HG03460 (cell line): ENCODE data around the gene SAMHD1.
"Not testable (repeated sequence)": the region's sequence is repeated elsewhere in the genome, so short reads cannot be mapped to it uniquely, and the experiment has no call there.

Experiments
- ATAC-seq: cut with Tn5 transposase; IDR thresholded peaks from one replicate; pipeline ENCODE4 v1.9.1; 2021; ENCODE audit not compliant: unreplicated experiment

SAMHD1 gene

DNA sequence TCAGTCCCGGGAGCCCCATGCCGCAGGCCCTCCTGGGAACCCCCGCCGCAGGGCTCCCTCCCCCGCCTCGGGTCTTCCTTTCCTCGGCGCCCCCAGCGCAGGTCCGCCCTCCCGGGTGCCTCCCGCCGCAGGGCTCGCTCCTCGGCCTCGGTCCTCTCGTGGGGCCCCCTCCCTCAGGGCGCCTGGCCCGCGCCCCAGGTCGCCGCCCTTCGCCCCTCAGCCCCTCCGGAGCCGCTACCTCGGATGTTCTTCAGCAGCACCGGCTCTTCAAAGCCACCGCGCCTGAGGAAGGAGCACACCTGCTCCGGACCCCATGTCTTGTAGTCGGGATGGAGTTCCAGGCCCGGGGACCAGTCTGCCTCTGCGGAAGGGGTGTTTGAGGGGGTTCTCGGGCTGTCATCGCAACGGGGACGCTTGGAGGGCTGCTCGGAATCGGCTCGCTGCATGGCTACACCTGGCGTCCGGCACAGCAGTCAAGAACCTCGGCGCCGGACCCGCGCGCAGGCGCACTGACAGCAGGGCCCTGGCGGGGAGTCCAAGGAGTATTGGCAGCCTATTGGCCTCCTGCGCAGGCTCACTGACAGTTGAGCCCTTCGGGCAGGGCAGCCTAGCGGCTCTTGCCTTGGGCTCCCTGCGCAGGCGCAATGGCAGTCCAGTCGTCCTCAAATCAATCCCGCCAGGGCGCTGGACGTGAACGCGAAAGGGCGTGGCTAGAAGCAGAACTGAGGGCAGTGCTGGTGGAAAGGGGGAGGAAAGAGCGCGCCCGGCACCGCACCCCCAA is at the start of gene SAMHD1:
SAMHD1 (minus strand) TSS at position 511 of the 781 bp plus-strand sequence; CDS start at position 446, 65 bp downstream.
- ATAC-seq = peak; percentile 83

DNA sequence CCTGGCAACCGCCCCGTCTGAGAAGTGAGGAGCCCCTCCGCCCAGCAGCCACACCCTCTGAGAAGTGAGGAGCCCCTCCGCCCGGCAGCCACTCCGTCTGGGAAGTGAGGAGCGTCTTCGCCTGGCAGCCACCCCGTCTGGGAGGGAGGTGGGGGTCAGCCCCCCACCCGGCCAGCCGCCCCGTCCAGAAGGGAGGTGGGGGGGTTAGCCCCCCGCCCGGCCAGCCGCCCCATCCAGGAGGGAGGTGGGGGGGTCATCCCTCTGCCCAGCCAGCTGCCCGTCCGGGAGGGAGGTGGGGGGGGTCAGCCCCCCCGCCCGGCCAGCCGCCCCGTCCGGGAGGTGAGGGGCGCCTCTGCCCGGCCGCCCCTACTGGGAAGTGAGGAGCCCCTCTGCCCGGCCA is 48.7 kb upstream of the SAMHD1 start:
- not testable (repeated sequence) for ATAC-seq

DNA sequence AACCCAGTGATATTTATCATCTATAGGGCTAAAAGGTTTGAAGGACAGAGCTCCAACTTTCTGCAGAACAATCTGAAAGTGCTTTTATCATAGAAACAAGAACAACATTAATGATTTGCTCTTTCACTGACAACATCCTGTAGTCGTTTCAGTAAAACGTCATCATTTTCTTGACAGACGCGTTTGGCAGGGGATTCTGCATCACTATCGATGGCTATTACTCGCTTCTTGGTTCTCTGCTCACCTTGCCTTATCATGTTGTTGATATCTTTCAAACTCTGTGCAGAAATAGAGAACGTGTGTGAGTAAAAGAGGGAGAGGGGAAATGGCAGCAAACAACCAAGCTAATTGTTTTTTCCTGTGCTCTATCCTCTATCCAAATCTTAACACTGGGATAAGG is 47.1 kb upstream of the SAMHD1 start:
- no peak for ATAC-seq

DNA sequence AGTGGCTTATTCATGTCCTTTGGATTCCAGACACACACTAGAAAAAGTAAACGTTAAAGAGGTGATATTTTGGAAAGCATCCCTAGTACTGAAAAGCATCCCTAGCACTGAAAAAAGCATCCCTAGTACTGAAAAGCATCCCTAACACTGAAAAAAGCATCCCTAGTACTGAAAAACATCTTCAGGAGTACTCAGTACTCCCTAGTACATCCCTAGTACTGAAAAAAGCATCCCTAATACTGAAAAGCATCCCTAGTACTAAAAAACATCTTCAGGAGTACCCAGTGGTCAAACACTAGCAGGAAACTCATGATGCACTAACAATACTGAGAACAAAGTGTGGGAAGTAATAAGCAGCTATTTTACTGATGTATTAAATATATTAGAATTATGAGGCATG is 45.6 kb upstream of the SAMHD1 start:
- ATAC-seq = no peak

DNA sequence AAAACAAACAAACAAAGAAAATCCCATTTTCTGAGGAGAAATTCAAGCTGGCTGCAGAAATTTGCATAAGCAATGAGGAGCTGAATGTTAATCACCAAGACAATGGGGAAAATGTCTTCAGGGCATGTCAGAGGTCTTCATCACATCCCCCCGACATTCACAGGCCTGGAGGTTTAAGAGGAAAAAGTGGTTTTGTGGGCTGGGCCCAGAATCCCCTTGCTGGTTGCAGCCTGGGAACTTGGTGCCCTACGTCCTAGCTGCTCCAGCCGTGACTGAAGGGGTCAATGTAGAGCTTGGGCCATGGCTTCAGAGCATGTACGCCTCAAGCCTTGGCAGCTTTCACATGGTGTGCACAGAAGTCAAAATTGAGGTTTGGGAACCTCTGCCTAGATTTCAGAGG is 42.7 kb upstream of the SAMHD1 start:
- ATAC-seq = not testable (repeated sequence)

DNA sequence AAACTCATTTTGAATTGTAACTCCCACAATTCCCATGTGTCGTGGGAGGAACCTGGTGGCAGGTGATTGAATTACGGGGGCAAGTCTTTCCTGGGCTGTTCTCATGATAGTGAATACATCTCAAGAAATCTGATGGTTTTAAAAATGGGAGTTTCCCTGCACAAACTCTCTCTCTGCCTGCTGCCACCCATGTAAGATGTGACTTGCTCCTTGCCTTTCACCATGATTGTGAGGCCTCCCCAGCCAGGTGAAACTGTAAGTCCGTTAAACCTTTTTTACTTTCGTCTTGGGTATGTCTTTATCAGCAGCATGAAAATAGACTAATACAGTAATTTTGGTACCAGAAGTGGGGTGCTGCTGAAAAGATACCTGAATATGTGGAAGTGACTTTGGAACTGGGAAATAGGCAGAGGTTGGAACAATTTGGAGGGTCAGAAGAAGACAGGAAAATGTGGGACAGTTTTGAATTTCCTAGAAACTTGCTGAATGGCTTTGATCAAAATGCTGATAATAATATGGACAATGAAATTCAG is 41.4 kb upstream of the SAMHD1 start:
- ATAC-seq = no peak

DNA sequence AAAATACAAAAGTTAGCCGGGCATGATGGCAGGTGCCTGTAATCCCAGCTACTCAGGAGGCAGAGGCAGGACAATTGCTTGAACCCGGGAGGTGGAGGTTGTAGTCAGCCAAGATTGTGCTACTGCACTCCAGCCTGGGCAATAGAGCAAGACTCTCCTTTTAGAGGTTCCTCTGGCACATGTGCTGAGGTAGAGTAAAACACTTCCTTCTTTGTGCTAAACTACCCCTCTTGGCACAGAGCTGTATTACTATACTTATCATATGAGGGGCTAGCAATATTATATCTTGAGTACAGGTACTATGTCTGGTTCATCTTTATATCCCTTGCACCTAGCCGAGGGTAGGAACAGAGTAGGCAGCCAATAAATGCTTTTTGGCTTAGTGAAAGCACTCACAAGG is 40.2 kb upstream of the SAMHD1 start:
- no peak for ATAC-seq

DNA sequence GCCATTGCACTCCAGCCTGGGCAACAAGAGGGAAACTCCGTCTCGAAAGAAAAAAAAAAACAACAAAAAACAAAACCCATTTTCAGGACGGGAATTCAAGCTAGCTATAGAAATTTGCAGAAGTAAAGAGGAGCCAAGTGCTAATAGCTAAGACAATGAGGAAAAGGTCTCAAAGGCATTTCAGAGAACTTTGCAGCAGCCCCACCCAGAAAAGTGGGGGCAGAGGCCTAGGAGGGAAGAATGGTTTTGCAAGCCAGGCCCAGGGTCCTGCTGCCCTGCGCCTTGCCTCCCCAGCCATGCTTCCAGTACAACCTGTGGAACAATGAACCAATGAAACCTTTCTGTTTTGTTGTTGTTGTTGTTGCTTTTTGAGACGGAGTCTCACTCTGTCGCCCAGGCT is 38.3 kb upstream of the SAMHD1 start:
- no peak for ATAC-seq

DNA sequence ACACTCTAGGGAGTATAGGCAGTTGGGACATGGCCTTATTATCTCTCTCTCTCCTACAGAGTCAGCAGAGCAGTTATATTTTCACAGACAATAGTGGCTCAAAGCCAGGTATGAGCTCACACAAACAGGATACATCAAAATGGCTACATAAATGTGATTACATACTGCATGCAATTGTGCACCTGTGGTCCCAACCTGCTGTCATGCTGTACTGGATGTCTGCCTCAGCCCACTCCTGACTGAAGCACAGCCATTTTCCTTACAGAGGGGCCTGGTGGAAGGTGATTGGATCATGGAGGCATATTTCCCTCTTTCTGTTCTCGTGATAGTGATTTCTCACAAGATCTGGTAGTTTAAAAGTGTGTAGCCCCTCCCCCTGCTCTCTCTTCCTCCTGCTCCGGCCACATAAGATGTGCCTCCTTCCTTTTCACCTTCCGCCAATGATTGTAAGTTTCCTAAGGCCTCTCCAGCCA is 37.0 kb upstream of the SAMHD1 start:
- no peak for ATAC-seq

DNA sequence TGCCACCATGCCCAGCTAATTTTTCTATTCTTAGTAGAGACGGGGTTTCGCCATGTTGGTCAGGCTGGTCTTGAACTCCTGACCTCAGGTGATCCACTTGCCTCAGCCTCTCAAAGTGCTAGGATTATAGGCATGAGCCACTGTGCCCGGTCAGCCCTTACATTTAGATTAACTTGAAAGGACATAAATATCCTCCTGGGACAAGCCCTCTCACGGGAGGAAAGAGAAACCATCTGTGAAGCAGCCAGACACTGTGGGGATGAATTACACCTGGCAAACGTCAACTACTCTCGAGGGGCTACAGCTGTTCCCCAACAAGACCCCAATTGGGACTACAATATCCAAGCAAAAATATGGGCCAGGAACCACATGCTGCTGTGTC is 32.7 kb upstream of the SAMHD1 start:
- no peak for ATAC-seq

DNA sequence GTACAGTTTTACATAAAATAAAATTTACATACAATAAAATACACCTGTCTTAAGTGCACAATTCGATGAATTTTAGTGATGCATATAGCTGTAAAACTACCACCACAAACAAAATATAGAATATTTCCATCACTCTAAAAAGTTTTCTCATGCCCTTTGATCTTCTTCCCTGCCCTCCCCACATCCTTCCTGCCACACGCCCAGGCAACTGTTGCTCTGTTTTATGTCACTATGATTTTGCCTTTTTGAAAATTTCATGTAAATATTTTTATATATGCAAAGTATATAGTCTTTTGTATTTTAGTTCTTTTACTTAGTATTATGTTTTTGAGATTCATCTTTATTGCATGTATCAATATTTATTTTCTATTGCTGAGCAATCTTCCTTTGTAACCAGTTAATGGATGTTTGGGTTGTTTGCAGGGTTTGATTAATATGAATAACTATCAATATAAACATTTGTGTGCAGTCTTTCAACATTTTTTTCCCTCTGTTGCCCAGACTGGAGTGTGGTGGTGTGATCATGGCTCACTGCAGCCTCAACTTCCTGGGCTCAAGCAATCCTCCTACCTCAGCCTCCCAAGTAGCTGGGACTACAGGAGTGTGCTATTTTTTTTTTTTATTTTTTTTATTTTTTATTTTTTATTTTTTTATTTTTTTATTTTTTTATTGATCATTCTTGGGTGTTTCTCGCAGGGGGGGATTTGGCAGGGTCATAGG is 23.8 kb upstream of the SAMHD1 start:
- no peak for ATAC-seq

DNA sequence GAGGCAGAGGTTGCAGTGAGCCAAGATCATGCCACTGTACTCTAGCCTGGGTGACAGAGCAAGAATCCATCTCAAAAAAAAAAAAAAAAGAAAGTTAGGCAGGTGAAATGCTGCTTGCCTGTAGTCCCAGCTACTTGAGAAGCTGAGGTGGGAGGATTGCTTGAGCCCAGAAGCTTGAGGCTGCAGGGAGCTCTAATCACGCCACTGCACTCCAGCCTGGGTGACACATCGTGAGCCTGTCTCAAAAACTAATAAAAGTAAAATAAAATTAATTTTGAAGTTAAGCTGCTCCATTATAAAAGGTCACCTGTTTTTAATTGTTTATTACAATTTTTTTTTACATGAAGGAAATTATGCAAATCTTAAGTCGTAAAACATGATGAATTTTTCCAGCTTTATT is 23.2 kb upstream of the SAMHD1 start:
- ATAC-seq = no peak

DNA sequence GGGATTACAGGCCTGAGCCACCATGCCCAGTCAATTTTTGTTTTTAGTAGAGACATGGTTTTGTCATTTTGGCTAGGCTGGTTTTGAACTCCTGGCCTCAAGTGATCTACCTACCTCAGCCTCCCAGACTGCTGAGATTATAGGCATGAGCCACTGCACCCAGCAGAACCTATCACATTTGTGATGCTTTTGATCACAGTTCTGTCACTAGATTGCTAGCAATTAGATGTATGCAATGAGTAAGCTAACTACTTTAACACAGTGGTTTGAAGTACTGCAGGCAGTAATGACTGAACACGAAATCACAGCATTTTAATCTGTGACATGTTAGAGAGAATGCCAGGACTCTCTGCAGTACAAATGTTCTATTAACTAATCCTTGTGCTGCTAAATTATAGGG is 19.6 kb upstream of the SAMHD1 start:
- ATAC-seq = no peak

DNA sequence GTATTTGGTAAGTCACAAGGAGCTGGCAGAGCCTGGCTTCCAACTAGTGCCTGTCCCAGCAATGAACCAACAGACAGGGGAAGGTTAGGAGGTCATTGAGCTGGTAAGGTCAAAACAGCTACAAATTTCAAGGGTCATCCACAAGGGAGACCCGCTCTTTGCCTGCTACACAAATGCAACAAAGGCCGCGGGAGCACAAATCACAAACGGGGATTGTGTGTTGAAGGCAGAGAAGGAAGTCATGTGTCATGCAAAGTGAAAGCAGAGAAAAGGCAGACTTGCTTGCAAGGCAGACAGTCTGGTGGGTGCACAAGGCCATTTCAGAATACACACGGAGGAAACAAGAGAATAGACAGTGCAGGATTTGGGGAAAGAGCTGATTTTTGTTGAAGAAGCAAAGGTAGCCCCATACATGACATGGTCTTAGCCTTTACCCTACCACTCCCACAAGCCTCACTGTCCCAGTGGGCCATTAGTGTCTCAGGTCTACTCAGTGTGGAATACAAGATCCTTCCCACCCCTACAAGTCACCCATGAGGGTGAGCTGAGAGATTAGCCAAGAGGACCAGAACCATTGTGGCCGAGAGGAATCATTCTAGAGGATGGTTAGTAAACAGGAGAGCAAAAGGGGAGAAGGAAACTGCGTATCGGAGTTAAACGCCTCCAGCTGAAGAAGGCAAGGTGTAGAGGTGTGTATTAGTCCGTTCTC is 18.1 kb upstream of the SAMHD1 start:
- ATAC-seq = no peak

DNA sequence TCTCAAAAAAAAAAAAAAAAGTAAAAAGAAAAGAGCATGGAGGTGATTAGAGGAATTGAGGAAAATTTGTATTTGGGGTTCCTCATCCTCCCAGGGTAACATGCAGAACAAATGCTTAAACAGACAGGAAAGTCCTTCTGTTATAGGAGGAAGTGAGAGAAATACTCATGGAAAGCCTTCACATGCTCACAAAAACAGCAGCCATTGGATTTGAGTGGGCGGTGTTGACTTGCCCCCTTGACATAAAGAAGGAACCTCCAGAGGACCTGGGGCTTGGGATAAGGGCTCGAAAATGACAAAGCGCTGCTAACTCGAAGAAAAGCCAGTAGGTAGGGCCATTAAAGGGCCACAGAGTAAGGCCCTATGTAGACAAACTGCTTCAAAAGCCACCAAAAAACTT is 17.5 kb upstream of the SAMHD1 start:
- ATAC-seq = no peak

DNA sequence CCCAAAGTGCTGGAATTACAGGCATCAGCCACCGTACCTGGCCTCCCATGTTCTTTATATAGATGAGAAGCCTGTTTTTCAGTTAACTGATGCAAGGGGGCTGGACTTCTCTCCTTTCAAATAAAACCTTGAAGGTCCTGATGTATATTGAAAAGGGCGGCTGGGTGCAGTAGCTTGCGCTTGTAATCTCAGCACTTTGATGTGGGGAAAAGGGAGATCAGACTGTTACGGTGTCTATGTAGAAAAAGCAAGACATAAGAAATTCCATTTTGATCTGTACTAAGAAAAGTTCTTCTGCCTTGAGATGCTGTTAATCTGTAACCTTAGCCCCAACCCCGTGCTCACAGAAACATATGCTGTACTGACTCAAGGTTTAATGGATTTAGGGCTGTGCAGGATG is 16.1 kb upstream of the SAMHD1 start:
- no peak for ATAC-seq

DNA sequence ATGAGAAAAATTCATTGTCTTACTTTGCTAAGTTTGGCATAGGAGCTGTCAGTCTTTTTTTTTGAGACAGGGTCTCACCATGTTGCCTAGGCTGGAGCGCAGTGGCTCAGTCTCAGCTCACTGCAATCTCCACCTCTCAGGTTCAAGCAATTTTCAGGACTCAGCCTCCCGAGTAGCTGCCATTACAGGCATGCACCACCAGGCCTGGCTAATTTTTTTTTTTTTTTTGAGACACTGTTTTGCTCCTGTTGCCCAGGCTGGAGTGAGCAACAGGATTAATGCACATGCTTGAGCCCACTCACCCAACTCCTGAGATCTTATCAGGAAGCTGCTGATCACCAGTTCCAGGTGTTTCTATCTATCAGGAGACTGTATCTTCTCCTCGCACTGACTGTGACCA is 15.5 kb upstream of the SAMHD1 start:
- not testable (repeated sequence) for ATAC-seq

DNA sequence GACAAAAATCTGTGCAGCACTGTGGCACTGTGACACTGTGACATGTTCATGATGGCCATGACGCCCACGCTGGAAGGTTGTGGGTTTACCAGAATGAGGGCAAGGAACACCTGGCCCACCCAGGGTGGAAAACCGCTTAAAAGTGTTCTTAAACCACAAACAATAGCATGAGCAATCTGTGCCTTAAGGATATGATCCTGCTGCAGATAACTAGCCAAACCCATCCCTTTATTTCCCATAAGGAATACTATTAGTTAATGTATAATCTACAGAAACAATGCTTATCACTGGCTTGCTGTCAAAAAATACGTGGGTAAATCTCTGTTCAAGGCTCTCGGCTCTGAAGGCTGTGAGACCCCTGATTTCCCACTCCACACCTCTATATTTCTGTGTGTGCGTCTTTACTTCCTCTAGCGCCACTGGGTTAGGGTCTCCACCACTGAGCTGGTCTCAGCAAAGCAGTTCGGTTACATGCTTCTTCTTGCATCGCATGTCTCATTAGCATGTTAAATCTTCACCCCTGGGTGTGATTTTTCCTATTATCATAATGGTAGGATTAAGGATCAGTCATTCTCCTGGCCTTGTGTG is 10.9 kb upstream of the SAMHD1 start:
- not testable (repeated sequence) for ATAC-seq

DNA sequence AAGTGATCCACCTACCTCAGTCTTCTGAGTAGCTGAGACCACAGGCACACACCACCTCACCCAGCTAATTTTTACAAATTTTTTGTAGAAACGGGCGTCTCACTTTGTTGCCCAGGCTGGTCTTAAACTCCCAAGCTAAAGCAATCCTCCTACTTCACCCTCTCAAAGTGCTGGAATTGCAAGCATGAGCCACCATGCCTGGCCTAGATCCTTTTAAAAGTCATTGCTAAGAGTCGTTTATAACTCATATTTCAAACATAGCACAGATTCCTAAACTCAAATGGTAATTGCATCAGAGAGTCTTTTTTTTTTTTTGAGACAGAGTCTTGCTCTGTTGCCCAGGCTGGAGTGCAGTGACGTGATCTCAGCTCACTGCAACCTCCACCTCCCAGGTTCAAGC is 7.7 kb upstream of the SAMHD1 start:
- no peak for ATAC-seq

DNA sequence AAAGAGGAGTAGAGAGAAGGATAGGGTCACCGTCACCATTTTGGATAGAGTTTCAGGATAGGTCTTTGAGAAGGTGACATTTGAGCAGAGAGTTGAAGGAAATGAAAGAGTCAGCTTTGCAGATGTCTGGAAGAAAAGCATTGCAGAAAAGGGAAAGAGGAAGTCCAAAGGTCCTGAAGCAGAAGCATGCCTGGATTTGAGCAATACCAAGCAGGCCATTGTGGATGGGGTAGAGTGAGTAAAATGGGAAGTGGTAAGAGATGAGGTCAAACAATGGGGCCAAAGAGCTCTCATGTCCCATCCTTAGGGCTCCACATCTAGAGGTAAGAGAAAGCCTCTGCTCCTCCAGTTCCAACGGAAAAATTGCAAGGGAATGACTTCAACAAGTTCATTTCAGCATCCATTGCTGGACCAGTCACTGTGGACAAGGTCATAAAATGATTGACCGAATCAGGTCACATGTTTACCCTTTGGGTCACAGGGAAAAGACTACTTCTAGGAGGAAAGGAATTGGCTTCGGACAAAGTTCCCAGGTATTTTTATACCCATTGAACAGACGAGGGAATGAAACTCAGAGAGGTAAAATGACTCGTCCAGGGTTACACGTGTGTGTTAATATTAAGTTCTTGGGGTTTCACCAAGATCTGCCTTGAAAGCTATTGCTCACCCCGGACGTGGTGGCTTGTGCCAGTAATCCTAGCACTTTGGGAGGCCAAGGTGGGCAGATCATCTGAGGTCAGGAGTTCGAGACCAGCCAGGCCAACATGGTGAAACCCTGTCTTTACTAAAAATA is 6.6 kb upstream of the SAMHD1 start:
- no peak for ATAC-seq
